Liver (tissue), 9 donors: ENCODE results near the gene NR4A1. TPM values are rescaled to one million over a fixed set of nuclear protein-coding genes. Genes with fewer than 3 reads are reported as not detected.

Experiments used
- DNase-seq: peaks from one replicate; pipeline ENCODE4 v3.0.0-alpha.2; 2017; ENCODE audit warnings: low spot score
- H3K27ac ChIP-seq, 2 donors: one replicate each; pipeline ENCODE4 v1.7.0; 2013; ENCODE audit warnings: inconsistent platforms in 2 of 2, low read length in 2 of 2, control low read depth in 1 of 2, low read depth in 1 of 2, mild to moderate bottlenecking in 1 of 2
- H3K27me3 ChIP-seq, 4 donors: one replicate each; pipeline versions ENCODE4 v1.6.1 to v1.7.0; 2013; ENCODE audit warnings: low read length in 3 of 4, inconsistent platforms in 1 of 4, mild to moderate bottlenecking in 1 of 4, moderate library complexity in 1 of 4; ENCODE audit not compliant: control insufficient read depth in 4 of 4, insufficient read depth in 4 of 4
- H3K36me3 ChIP-seq, 4 donors: one replicate each; pipeline versions ENCODE4 v1.6.1 to v1.7.0; 2013; ENCODE audit warnings: low read length in 3 of 4, mild to moderate bottlenecking in 3 of 4, low read depth in 1 of 4, moderate library complexity in 1 of 4; ENCODE audit not compliant: control insufficient read depth in 4 of 4, insufficient read depth in 3 of 4
- H3K4me1 ChIP-seq, 4 donors: one replicate each; pipeline versions ENCODE4 v1.6.1 to v1.7.0; 2013; ENCODE audit warnings: low read length in 3 of 4, mild to moderate bottlenecking in 3 of 4, moderate library complexity in 1 of 4; ENCODE audit not compliant: control insufficient read depth in 4 of 4, insufficient read depth in 4 of 4
- H3K4me3 ChIP-seq, 3 donors: one replicate each; pipeline versions ENCODE4 v1.6.1 to v1.7.0; 2013; ENCODE audit warnings: low read length in 3 of 3, control low read depth in 1 of 3, low read depth in 1 of 3, mild to moderate bottlenecking in 1 of 3
- H3K9ac ChIP-seq, 2 donors: one replicate each; pipeline ENCODE4 v1.7.0; 2013; ENCODE audit warnings: low read length in 2 of 2, mild to moderate bottlenecking in 2 of 2, moderate library complexity in 2 of 2, control low read depth in 1 of 2, low read depth in 1 of 2
- H3K9me3 ChIP-seq, 4 donors: one replicate each; pipeline versions ENCODE4 v1.6.1 to v1.7.0; 2013; ENCODE audit warnings: low read length in 3 of 4; ENCODE audit not compliant: control insufficient read depth in 4 of 4
- FOXA1 ChIP-seq: IDR thresholded peaks from 2 replicates; pipeline ENCODE4 v1.6.1; 2016; ENCODE audit warnings: antibody characterized with exemption
- HNF4A ChIP-seq, 2 donors: conservative IDR thresholded peaks; 2 replicates each; pipeline ENCODE4 v1.6.1; 2016; ENCODE audit warnings: antibody characterized with exemption in 2 of 2, mild to moderate bottlenecking in 2 of 2
- HNF4G ChIP-seq: IDR thresholded peaks from 2 replicates; pipeline ENCODE4 v1.6.1; 2016; ENCODE audit warnings: antibody characterized with exemption
- RAD21 ChIP-seq, 2 donors: IDR thresholded peaks; 2 replicates each; pipeline ENCODE4 v1.6.1; 2016; ENCODE audit warnings: antibody characterized with exemption in 2 of 2, mild to moderate bottlenecking in 2 of 2
- RXRA ChIP-seq, 2 donors: IDR thresholded peaks; 2 replicates each; pipeline ENCODE4 v1.6.1; 2017 to 2018; ENCODE audit warnings: antibody characterized with exemption in 2 of 2, mild to moderate bottlenecking in 1 of 2
- TAF1 ChIP-seq: conservative IDR thresholded peaks from 2 replicates; pipeline ENCODE4 v1.6.1; 2016; ENCODE audit warnings: antibody characterized with exemption, mild to moderate bottlenecking
- WGBS: extraction: QIAGEN DNeasy Blood & Tissue Kit; methylation state at CpG from one replicate; pipeline ENCODE4 v1.1.7; 2013; 5-methylcytosine and 5-hydroxymethylcytosine counted together
- polyA plus RNA-seq, 2 donors: library from polyadenylated mRNA; stranded (reverse) in 1 of 2; unstranded in 1 of 2; fragments of 200-250 nt in 1 of 2; fragments of >200 nt in 1 of 2; fragmentation: Nextera tagmentation in 1 of 2; extraction: Ambion mirVana in 1 of 2; gene quantifications; one replicate each; pipeline versions ENCODE4 v1.2.1 to v1.2.3, GENCODE V29; 2013 to 2015
- total RNA-seq, 2 donors: library from RNA; depleted of rRNA; stranded (reverse); fragments of >200 nt; gene quantifications; one replicate each; pipeline ENCODE4 v1.2.3, GENCODE V29; 2014
- TF ChIP-seq, protein P1 (sequence below): fragments of 150-350 bp; IDR thresholded peaks from 2 replicates; pipeline ENCODE4 v1.5.1; 2017; ENCODE audit warnings: improper control_type of control experiment, low read depth, low read length; ENCODE audit not compliant: missing input control
- TF ChIP-seq, protein P2 (sequence below): IDR thresholded peaks from 2 replicates; pipeline ENCODE4 v1.6.1; 2016; ENCODE audit warnings: antibody characterized with exemption
- donor health status: healthy.
- donor health status: healthy.
- donor health status: healthy.
- donor health status: healthy.
- donor health status: healthy.

The NR4A1 gene
- total and polyA plus RNA-seq, 4 donors: 0.79 to 5.8 (median 3.4) TPM

DNA sequence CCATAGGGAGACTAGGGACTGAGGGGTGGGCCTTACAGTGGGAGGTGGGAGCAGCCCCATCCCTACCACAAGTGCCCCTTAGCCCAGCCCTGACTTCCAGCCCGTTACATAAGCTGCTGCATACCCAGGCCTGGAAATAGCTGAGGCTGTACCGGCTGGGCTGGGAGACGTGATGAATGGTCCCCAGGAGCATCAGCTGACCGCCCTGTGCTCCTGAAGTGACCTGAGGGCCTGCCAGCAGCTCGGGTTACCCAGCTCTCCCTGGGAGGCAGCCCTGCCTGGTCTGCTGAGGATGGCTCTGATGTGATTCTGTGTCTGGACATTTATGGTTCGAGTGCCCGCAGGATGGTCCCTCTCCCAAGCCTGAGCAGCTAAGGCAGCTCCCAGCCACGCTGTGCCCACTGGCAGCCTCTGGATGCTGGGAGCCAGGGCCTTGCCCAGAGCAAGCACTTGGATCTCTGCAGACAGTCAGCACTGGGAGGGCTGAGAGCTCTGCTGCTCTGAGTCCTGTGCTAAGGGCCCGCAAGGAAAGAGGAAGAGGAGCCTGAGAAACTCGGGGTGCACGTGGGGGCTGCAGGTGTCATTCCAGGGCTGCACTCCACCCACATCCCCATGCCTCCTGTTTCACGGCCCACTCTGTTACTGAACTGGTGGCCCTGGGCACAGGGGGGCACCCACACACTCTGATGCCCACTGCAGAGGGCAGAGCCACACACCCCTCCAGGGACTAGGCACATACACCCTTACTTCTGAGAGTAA is 24.0 kb upstream of the NR4A1 start:
- H3K9ac ChIP-seq: no peak overlapping the region
- TF ChIP-seq FOXA1: no peak
- TF ChIP-seq RXRA (IDR thresholded peaks at IDR 0.05): no peak
- TF ChIP-seq, protein P1, sequence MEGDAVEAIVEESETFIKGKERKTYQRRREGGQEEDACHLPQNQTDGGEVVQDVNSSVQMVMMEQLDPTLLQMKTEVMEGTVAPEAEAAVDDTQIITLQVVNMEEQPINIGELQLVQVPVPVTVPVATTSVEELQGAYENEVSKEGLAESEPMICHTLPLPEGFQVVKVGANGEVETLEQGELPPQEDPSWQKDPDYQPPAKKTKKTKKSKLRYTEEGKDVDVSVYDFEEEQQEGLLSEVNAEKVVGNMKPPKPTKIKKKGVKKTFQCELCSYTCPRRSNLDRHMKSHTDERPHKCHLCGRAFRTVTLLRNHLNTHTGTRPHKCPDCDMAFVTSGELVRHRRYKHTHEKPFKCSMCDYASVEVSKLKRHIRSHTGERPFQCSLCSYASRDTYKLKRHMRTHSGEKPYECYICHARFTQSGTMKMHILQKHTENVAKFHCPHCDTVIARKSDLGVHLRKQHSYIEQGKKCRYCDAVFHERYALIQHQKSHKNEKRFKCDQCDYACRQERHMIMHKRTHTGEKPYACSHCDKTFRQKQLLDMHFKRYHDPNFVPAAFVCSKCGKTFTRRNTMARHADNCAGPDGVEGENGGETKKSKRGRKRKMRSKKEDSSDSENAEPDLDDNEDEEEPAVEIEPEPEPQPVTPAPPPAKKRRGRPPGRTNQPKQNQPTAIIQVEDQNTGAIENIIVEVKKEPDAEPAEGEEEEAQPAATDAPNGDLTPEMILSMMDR: no peak
- TF ChIP-seq HNF4A (conservative IDR thresholded peaks at IDR 0.05): no peak
- H3K27me3 ChIP-seq: no peaks in the 10 kb centered on the region
- WGBS: 84% methylated on average over 12 of the region's 12 CpGs
- peaks cover 0 to 25% (median 17%) of the 10 kb centered on the region in 4 donors for H3K4me1 ChIP-seq
- H3K4me3 ChIP-seq: no peak overlapping the region
- no peaks in the 10 kb centered on the region for H3K36me3 ChIP-seq
- H3K27ac ChIP-seq: no peak overlapping the region
- DNase-seq: no peak
- no peaks in the 10 kb centered on the region for H3K9me3 ChIP-seq

DNA sequence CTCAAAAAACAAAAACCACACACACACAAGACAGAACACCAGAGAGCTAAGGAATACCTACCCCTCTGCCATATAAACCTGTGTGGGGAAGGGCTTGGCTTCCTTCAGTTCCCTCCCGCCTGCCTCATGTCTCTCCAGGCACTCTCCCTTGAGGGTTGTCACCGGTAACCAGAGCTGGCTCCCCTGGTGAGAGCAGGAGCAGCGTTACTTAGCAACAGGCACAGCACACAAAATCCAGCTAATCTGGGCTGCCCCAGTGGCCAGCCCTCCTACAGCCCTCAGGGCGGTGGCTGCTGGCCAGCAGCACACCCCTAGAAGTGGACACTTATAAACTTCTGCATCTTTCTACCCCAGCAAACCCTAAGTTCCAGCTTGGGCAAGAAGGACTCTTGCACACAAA is 21.6 kb upstream of the NR4A1 start:
- H3K27ac ChIP-seq: no peak overlapping the region
- H3K36me3 ChIP-seq: no peaks in the 10 kb centered on the region
- no peaks in the 10 kb centered on the region for H3K27me3 ChIP-seq
- no peak overlapping the region for H3K4me3 ChIP-seq
- no peak overlapping the region for H3K9ac ChIP-seq
- TF ChIP-seq, protein P2, sequence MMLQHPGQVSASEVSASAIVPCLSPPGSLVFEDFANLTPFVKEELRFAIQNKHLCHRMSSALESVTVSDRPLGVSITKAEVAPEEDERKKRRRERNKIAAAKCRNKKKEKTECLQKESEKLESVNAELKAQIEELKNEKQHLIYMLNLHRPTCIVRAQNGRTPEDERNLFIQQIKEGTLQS: no peak
- TF ChIP-seq TAF1 (no peak), RXRA (IDR thresholded peaks at IDR 0.05) (no peak)
- H3K9me3 ChIP-seq: no peaks in the 10 kb centered on the region
- H3K4me1 ChIP-seq: peaks cover 0 to 17% (median 10%) of the 10 kb centered on the region in 4 donors
- no peak for DNase-seq
- WGBS: 79% methylated on average over 4 of the region's 4 CpGs

DNA sequence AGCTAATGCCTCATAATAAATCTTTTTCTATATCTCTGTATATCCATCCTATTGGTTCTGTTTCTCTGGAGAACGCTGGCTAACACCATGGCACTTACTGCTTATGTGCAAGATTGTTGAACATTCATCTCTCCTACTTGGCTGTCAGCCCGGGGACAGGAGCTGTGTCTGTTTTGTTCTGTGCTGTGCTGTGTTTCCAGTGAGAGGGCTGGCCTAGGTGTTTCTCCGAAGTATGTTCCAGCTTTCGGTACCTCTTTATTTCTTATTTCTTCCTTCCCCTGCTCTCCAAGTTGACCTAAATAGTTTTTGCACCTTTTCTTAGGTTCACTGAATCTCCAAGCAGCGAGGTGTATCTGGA is 18.8 kb upstream of the NR4A1 start:
- 7% methylated on average over 5 of the region's 5 CpGs for WGBS
- peak overlapping the region; percentile 64 to 96 for H3K27ac ChIP-seq
- H3K9me3 ChIP-seq: no peaks in the 10 kb centered on the region
- H3K27me3 ChIP-seq: no peaks in the 10 kb centered on the region
- no peaks in the 10 kb centered on the region for H3K36me3 ChIP-seq
- DNase-seq: no peak
- H3K9ac ChIP-seq: peak overlapping the region; percentile 1 to 90
- peaks cover 0 to 12% (median 7%) of the 10 kb centered on the region in 4 donors for H3K4me1 ChIP-seq
- no peak for TF ChIP-seq HNF4G
- TF ChIP-seq RAD21 (IDR thresholded peaks at IDR 0.05): peak in 1 of 2 donors; percentile 28
- TF ChIP-seq, protein P1: no peak
- no peak overlapping the region for H3K4me3 ChIP-seq
